Vagina (tissue), 2 donors: ENCODE data around the gene ACAA1. TPM values are rescaled to one million over a fixed set of nuclear protein-coding genes. Genes with fewer than 3 reads are reported as not detected.

Experiments
- DNase-seq, 2 donors: peaks; one replicate each; pipeline ENCODE4 v3.0.0-alpha.2; 2017; ENCODE audit errors: extremely low spot score in 2 of 2
- H3K27ac ChIP-seq: fragments of 200-600 bp; sonication (generic); one replicate; pipeline ENCODE4 v1.5.1; 2019
- H3K27me3 ChIP-seq: fragments of 200-600 bp; sonication (generic); one replicate; pipeline ENCODE4 v1.5.1; 2019
- H3K36me3 ChIP-seq, 2 donors: fragments of 200-600 bp; sonication (generic); one replicate each; pipeline ENCODE4 v1.5.1; 2017 to 2019
- H3K4me1 ChIP-seq: fragments of 200-600 bp; sonication (generic); one replicate; pipeline ENCODE4 v1.5.1; 2019
- H3K4me3 ChIP-seq, 2 donors: fragments of 200-600 bp; sonication (generic); 1 replicate in 1 of 2; 2 replicates in 1 of 2; pipeline ENCODE4 v1.5.1; 2016 to 2019
- H3K9me3 ChIP-seq: fragments of 200-600 bp; sonication (generic); one replicate; pipeline ENCODE4 v1.5.1; 2019
- POLR2A ChIP-seq, 2 donors: fragments of 450-650 bp; IDR thresholded peaks; one replicate each; pipeline ENCODE4 v1.6.1; 2017; ENCODE audit warnings: antibody characterized with exemption in 2 of 2, mild to moderate bottlenecking in 2 of 2, moderate library complexity in 2 of 2
- POLR2AphosphoS5 ChIP-seq, 2 donors: sonication (generic); formaldehyde crosslinking; IDR thresholded peaks; one replicate each; pipeline ENCODE4 v1.9.0; 2017; ENCODE audit warnings: antibody characterized with exemption in 2 of 2, mild to moderate bottlenecking in 2 of 2, low read depth in 1 of 2; ENCODE audit not compliant: insufficient read depth in 1 of 2
- intact Hi-C: fragments of 100-400 bp; cut with DNase I; formaldehyde crosslinking; loops from one replicate; pipeline ENCODE4 v1.15.1; 2023
- total RNA-seq: library from RNA; depleted of rRNA; stranded (reverse); fragments of >200 nt; gene quantifications from one replicate; pipeline ENCODE4 v1.2.3, GENCODE V29; 2016
- TF ChIP-seq, protein P1 (sequence below), 3 experiments: fragments of 450-650 bp in 2 of 3; fragments of 200-600 bp in 1 of 3; sonication (generic) in 1 of 3; IDR thresholded peaks; one replicate each; pipeline ENCODE4 v1.5.1; 2017 to 2019; ENCODE audit warnings: antibody characterized with exemption in 3 of 3, mild to moderate bottlenecking in 2 of 3, moderate library complexity in 2 of 3

The ACAA1 gene
- total RNA-seq, 1 donor from 2014 or later, result 53.0 TPM

DNA sequence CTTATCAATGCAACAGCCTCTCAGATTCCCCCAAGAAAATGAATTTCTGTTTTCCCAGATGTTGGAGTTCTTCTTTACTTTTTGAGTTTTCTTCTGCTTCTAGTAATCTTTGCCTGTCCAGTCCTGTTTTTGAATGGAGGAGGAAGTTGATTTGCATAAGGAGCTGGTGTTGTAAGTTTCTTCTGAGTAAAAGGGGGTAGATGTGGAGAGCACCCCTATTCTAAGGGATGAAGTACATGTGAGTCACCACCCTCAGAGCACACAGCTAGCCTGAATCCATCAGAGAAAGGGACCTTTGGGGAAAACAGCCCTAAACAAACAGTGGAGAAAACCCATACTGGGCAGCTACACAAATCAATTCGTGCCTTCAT lies 34.5 kb downstream of the ACAA1 start:
- Histone ChIP-seq H3K4me1 (no peaks in the 10 kb centered on the region), H3K27ac (no peak overlapping the region), H3K36me3 (no peaks in the 10 kb centered on the region), H3K4me3 (no peak overlapping the region), H3K27me3 (no peaks in the 10 kb centered on the region), H3K9me3 (no peaks in the 10 kb centered on the region)
- DNase-seq, result no peak
- no peak for TF ChIP-seq POLR2AphosphoS5 (IDR thresholded peaks at IDR 0.05; ENCODE audit: insufficient read depth in 1 of 2, low read depth in 1 of 2)
- intact Hi-C loops, result no loop called here

DNA sequence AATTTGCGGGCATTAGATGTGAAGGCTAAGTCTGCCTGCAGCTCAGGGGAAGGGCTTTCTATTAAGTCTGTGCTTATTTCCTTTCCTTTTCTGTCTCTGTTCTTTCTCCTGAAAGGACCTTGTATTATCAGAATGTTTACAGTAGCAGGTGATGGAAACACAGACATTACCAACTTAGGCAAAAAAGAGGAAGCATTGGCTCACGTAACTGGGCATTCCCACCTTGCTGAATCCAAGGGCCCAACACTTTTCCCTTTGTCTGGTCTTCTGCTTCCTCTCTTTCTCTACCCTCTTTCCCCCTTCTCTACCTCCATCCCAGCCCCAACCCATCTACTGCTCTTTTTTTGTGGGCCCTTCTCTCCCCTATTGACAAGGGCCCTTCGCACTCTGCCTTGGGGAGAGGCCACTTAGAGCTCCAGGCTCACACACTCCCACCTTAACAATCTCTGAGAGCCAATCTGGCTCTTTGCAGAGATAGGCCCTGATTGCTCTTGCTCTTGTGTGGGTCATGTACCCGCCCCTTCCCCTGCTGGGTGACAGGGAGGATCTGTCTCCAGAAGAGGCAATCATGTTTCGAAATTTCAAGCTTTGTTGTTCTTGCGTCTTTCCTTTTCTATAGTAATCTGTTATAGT lies 35.0 kb downstream of the ACAA1 start:
- Histone ChIP-seq H3K27me3 (no peaks in the 10 kb centered on the region), H3K36me3 (no peaks in the 10 kb centered on the region), H3K27ac (no peak overlapping the region), H3K4me1 (no peaks in the 10 kb centered on the region), H3K4me3 (no peak overlapping the region), H3K9me3 (no peaks in the 10 kb centered on the region)
- TF ChIP-seq, protein P1, sequence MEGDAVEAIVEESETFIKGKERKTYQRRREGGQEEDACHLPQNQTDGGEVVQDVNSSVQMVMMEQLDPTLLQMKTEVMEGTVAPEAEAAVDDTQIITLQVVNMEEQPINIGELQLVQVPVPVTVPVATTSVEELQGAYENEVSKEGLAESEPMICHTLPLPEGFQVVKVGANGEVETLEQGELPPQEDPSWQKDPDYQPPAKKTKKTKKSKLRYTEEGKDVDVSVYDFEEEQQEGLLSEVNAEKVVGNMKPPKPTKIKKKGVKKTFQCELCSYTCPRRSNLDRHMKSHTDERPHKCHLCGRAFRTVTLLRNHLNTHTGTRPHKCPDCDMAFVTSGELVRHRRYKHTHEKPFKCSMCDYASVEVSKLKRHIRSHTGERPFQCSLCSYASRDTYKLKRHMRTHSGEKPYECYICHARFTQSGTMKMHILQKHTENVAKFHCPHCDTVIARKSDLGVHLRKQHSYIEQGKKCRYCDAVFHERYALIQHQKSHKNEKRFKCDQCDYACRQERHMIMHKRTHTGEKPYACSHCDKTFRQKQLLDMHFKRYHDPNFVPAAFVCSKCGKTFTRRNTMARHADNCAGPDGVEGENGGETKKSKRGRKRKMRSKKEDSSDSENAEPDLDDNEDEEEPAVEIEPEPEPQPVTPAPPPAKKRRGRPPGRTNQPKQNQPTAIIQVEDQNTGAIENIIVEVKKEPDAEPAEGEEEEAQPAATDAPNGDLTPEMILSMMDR (IDR thresholded peaks at IDR 0.05), result no peak
- no peak for TF ChIP-seq POLR2AphosphoS5 (IDR thresholded peaks at IDR 0.05; ENCODE audit: insufficient read depth in 1 of 2, low read depth in 1 of 2)
- TF ChIP-seq POLR2A (IDR thresholded peaks at IDR 0.05), result no peak
- DNase-seq, result no peak
- intact Hi-C loops, result no loop called here

DNA sequence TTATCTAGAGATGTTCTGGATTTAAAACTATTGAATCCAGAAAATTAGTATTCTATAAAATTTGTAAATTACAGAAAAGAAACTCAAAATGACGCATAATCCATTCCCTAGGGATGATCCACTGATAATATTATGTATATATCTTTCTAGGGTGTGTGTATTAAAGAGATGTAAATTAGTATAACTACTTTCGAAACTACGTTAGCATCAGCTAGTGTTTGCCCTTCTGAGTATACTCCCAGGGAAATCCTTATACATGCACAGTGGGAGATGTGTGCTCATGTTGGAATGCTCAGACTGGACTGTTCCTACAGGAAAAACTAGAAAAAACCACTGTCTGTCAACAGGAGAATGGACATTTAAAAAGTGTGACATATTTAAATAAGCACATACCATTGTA lies 36.4 kb downstream of the ACAA1 start:
- Histone ChIP-seq H3K4me1 (no peaks in the 10 kb centered on the region), H3K9me3 (no peaks in the 10 kb centered on the region), H3K36me3 (no peaks in the 10 kb centered on the region), H3K4me3 (no peak overlapping the region), H3K27me3 (no peaks in the 10 kb centered on the region), H3K27ac (no peak overlapping the region)
- intact Hi-C loops, result no loop called here
- DNase-seq, result no peak
- TF ChIP-seq, protein P1 (IDR thresholded peaks at IDR 0.05), result no peak
- TF ChIP-seq POLR2A (IDR thresholded peaks at IDR 0.05) (no peak), POLR2AphosphoS5 (IDR thresholded peaks at IDR 0.05; ENCODE audit: insufficient read depth in 1 of 2, low read depth in 1 of 2) (no peak)

DNA sequence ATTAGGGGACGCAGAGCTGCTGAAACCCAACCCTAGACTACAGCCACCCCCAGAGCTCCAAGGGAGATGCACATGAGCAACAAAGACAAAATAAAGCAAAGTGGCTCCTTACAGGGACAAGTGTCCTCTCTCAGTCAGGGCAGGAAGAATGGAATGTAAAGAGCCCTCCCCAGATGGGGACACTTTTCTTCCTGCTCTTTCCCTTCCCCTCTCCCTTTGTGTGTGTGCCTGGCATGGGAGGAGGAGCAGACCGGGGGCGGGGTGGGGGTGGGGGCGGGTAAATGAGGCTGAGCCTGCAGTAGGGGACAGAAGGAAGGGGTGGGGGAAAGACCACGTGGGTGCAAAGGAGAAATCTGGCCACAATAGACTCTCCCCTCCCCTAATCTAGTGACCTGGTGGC lies 37.4 kb downstream of the ACAA1 start:
- Histone ChIP-seq H3K27me3 (no peaks in the 10 kb centered on the region), H3K9me3 (no peaks in the 10 kb centered on the region), H3K4me3 (no peak overlapping the region), H3K36me3 (no peaks in the 10 kb centered on the region), H3K27ac (no peak overlapping the region), H3K4me1 (no peaks in the 10 kb centered on the region)
- TF ChIP-seq, protein P1 (IDR thresholded peaks at IDR 0.05), result no peak
- no peak for TF ChIP-seq POLR2AphosphoS5 (IDR thresholded peaks at IDR 0.05; ENCODE audit: insufficient read depth in 1 of 2, low read depth in 1 of 2)
- TF ChIP-seq POLR2A (IDR thresholded peaks at IDR 0.05), result no peak
- intact Hi-C loops, result no loop called here
- no peak for DNase-seq

DNA sequence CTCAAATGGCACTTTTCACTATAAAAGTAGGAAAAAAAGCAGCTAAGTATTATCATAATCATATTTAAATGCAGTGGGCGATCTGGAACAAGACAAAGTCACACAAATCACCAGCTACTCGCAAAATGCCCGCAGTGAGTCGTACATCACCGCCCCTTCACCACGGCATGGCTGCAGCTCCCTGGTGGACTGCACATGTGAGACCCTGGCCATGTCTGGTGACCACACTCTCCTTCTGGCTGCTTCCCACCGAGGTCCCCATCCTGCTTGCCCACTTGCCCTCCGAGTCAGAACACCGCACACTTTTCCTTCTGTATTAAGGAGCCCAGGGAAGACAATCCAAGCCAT lies 38.6 kb downstream of the ACAA1 start:
- intact Hi-C loops, result no loop called here

More for the DNA sequence above, 38.6 kb downstream of the ACAA1 start:
- Histone ChIP-seq H3K36me3 (no peaks in the 10 kb centered on the region), H3K4me1 (no peaks in the 10 kb centered on the region), H3K4me3 (no peak overlapping the region), H3K9me3 (no peaks in the 10 kb centered on the region), H3K27ac (no peak overlapping the region), H3K27me3 (no peaks in the 10 kb centered on the region)
- no peak for DNase-seq
- TF ChIP-seq POLR2AphosphoS5 (IDR thresholded peaks at IDR 0.05; ENCODE audit: insufficient read depth in 1 of 2, low read depth in 1 of 2) (no peak), POLR2A (IDR thresholded peaks at IDR 0.05) (no peak)
- TF ChIP-seq, protein P1 (IDR thresholded peaks at IDR 0.05), result no peak
